T-helper 1 cell treated with Interleukin-12 subunit alpha and Interleukin-12 subunit beta and Interleukin-4 antibody, amounts not matched to agents 30 ng/mL and 1 ng/mL, for 36 hours (primary cell): ENCODE data around the gene ADGRG6. TPM values are rescaled to one million over a fixed set of nuclear protein-coding genes. Genes with fewer than 3 reads are reported as not detected.
"Not testable (repeated sequence)": the region's sequence is repeated elsewhere in the genome, so short reads cannot be mapped to it uniquely, and the experiment has no call there.

Experiments used
- intact Hi-C: fragments of 100-400 bp; cut with micrococcal nuclease; formaldehyde crosslinking; loops from one replicate; pipeline ENCODE4 v1.15.1; 2024
- total RNA-seq: library from RNA; stranded (reverse); gene quantifications from 2 replicates; pipeline ENCODE4 v1.2.3, GENCODE V29; 2022

ADGRG6 gene
- total RNA-seq, result not detected in 2 replicates

DNA sequence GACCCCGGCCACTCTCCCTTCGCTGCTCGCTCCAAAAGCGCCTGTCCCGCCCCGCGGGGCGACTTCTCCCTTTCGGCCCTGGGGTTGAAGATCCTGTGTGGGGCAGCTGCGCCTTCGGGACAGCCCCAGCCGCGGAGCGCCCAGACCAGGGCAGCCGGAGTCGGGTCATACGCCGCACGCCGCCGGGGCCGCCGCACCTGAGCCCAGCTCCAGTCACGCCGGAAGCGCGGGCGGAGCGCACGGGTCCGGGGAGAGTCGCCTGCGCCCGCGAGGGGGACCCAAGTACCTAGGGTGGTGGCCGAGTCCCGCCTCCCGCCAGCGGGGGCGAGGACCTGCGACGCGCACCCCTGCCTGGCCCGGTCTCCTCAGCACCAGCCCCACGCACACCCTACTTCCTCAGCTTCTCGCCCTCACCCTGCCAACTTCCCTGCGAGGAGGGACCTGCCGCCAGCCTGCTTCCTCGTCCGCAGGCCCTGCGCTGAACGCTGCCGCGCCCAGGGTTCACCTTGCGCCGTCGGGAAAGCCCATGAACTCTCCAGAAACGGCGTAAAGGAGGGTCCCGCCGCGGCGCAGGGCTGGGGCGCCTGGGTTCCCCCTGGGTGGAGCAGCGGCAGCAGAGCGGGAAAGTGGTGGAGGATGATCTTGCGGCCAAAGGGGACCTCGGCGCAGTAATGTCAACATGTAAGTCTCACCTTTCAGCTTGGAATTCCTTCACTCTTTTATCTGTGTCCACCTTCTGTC, at the start of gene ADGRG6:
Gene ADGRG6, plus strand, starts transcription at position 357 of the 741 bp plus-strand sequence. Its CDS starts 323 bp downstream, at position 680.
- intact Hi-C loops, result no loop called here

DNA sequence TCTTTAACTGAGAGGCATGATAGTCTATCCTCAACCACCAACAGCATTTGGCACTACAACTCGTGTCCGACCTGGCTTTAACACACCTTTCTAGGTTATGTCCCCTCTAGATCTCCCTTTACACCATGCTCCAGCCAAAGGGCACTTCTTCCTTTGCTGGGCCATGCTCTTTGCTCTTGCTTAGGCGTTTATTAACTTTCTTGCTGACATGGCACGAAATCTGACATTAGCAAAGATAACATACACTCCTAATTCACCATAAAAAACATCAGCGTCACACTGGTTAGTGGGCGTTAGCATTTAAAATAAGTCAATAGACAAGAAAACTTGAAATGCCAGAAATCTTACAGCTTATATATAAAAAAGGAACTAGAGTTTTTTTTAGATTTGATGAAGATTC, 47.3 kb upstream of the ADGRG6 start:
- intact Hi-C loops, result no loop called here

DNA sequence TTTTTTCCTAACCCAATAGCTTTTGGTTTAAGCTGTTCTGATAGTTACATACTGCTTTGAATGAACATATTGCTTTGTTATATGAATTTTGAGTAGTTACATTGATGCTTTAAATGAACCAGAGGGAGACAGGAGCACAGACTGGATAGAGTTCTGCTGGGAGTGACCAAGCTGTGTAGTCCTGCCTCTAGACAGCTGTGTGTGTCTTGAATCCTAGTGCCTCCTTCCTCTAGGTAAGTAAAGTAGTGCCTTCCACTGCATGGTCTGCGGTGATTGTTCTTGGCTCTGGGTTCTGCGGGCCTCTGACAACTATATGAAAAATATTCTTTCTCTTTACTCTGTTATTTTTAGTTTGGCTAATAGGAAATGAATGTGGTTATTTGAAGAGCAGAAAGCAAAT, 46.0 kb upstream of the ADGRG6 start:
- intact Hi-C loops, result no loop called here

DNA sequence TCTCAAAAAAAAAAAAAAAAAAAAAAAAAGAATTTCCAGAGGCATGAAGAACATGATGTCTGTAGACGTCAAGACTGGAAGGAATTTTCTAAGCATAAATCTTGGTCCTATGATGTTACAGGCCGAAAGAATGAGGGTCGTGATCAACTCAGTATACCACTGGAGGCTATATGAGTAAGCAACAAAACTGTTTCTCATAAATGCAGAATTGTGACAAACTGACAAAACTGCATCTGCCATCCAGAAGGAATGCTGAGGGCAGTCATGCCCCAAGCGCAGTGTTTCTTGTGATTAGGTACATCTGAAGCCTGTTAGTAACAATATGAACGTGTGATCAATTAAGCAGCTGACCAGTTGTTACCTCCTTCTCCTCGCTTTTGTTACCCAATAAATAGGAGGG, 43.5 kb upstream of the ADGRG6 start:
- intact Hi-C loops, result no loop called here

DNA sequence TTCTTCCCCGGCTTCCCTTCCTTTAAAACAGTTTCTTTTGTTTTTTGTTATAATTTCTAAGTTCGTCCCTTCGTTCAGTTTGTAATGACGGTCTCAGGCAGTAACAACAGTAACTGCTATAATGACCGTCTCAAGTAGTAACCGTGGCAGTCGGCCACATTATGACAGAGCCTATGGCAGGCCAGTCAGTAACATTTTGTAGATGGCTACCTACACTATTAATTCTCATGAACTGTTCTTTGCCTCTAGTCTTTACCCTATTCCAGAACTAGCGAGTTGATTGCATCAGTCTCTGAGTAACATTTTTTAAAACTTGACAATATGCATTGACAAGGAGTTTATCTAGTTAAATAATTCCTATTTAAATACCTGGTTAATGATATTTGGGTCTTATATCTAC, 43.0 kb upstream of the ADGRG6 start:
- intact Hi-C loops, result no loop called here

DNA sequence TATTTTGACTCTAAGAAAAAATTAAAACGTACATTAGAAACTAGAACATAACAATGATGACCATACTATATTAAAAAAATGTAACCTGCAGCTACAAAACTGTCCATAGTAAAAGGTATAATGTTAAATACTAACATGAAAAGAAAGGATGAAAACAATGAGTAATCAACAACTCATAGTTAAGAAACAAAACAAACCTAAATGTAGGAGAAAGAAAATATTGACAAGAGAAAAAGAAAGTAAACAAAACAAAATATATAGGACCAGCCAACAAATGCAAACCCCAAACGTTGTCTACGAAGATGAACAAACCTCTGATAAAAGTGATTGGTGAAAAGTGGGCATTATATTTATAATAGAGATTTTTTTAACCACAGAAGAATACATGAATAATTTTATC, 41.1 kb upstream of the ADGRG6 start:
- intact Hi-C loops, result no loop called here

DNA sequence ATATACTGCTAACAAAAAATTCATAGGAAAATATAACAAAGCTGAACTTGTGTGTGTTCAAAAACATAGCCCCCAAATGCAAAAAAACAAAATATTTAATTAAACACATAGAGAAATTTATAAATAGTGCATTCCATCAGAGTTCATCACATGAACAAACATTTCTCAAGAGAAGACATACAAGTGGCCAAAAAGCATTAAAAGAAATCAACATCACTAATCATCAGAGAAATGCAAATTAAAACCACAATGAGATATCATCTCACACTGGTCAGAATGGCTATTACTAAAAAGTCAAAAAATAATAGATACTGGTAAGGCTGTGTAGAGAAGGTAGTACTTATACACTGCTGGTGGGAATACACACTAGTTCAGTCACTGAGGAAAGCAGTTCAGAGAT, 39.6 kb upstream of the ADGRG6 start:
- intact Hi-C loops, result no loop called here

DNA sequence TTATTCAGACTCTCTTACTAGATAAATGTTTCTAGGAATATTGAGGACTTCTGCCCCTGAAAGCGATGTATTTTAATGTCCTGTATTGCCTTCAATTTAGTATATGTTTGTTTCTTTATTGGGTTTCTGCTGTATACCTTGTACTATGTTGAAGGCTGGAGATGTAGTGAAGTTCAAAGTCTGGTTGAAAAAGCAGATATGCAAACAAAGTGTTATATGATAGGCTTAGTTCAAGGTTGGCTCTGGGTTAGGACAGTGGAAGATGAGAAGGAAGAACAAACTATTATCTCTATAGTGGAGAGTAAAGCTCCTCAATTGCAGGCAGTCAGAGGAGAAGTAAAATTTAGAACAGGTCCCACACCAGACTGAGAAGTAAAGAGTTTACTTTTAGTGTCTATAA, 36.3 kb upstream of the ADGRG6 start:
- intact Hi-C loops, result no loop called here

DNA sequence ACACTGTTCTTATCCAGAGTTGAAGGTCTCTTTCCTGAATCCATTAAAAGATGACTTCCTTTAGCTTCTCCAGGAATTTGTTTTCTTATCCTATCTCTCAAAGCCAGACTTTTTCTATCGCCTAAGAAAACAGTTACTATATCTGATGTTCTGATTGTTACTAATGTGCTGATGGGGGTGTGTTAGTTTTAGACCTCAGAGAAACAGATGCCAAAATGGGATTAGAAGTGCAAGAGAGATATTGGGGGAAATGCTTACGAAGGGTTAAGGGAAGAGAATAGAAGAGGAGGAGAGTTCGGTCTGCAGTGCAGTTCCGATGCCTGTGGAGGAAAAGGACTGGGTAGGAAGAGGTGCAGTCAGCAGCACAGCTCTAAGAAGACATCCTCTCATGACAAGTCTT, 35.7 kb upstream of the ADGRG6 start:
- intact Hi-C loops, result no loop called here

DNA sequence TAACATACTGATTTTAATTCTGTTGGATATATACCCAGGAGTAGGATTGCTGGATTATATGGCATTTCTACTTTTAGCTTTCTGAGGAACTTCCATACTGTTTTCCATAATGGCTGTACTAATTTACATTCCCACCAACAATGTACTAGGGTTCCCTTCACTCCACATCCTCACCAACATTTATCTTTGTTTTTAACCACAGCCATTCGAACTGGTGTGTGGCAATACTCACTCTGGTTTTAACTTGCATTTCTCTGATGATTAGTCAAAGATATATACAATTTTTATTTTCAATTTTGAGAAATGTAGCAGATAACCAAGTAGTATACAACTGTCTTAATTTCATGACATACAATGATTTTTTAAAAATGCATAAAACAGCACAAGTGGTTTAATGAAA, 30.3 kb upstream of the ADGRG6 start:
- intact Hi-C loops, result no loop called here

DNA sequence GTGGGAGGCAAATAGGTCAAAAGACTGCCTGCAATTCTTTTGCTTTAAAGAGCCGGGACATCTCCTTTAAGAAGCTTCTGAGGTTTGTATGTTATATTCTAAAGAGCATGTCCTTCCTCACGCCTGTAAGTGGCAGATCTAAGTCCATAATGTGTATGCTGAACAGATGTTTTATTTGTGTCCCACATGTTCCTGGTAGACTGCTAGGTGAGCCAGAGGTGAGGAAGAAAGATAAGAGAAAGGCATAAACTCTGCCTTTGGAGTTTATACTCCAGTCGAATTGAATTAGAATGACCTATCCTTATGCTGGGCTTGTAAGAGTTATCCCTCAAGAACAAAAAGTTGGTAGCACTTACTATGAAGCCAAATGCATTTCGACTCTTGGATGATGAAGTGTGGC, 27.2 kb upstream of the ADGRG6 start:
- intact Hi-C loops, result no loop called here

DNA sequence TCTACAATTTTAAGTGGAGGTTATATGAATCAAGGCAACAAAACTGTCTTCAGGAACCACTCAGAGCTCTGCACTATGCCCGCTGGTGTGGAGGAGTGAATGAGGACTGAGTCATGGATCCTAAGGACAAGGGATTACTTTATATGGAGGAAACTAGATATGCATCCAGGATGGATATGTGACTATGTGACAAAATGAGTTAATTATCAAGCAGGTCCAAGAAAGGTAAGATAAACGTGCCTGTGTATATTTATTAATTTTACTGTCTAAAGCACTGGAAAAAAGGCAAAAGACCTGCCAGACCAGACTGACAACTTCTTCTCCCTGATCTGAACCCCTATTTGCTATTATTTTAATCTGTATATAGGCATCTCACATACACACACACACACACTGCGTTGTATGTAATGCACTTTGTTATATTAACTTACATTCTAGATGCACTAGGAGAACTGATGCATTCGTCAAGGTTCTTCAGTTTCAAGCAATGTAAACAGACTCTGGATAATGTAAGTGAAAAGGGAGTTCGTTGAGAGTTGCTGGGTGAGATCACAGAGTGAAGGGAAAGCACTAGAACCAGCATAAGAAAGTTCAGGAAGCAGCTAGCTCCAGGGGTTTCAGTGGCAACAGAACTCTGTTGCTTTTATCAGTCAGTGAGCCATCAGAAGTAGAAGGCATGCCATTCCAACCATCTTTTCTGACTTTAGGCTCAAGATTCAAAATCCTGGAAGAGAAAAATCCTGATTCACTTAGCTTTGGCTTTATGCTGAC, 26.4 kb upstream of the ADGRG6 start:
- intact Hi-C loops, result no loop called here

DNA sequence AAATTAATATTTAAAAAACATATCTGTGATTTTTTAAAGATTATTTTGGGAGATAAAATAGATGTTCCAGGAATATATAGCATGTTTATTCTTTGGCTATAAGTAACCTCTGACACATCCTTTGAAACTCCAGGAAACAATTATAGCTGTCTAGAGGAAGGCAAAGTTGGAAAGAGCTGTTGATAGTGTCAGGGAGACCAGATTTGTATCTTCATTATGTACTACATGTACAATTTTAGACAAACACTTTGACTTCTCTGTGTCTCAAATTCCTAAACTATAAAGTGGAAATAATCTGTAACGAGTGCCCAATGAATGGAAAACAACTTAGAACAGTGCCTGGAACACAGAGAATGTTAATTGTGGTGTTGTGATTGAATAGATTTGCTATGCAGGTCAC, 25.6 kb upstream of the ADGRG6 start:
- intact Hi-C loops, result no loop called here

DNA sequence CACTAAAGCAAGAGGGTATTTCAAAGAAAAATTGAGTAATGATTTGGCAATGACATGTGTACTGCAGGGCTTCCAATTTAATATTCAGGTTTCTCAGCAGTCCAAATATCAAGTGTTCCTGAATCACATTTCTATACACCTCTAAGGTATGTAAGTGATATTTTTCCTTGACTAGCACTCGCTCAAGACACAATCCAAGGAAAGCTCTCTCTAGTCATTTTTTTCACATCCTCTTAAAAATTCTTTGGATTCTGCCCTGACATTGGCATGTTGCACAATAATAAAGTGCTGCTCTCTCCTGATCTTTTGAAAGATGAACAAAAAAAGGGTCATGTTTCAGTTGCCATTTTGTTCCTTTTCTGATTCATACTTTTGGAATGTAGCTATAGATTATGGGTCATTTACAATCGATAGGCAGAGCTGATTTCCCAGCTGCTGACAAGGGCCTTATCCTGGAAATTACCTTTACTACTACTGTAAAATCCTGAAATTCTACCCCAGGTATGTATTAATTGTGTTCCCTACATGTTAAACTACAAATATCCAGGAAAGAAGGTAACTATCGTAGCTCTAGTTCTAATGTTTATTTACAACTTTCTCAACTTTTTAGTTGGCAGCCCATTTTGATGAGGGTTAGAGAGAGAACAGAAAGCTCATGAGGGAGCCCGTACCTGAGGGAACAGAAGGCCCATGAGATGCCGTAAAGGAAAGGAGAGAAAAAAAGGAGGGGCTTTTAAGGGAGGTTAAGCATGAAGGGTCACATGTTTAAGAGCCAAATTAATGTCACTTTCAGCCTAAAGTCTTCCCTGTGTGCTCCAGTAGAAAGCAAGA, 22.2 kb upstream of the ADGRG6 start:
- intact Hi-C loops, result no loop called here

DNA sequence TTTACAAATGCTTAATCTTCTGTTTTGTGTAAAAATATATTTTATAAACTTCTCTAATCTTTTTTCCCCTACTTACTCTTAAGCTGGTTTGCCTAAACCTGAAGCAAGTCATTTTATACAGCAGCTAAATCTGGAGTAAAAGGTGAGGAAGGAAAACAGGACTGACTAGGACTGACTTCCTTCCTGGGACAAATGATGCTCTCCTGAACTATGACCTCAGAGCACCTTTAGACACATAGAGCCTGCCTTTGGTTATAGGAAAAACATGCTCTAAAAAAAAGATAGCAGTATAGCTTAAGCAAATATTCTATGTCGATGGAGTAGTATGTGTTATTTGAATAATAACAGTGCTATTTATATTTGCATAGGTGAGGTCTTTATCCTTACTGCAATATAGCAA, 21.5 kb upstream of the ADGRG6 start:
- intact Hi-C loops, result no loop called here

DNA sequence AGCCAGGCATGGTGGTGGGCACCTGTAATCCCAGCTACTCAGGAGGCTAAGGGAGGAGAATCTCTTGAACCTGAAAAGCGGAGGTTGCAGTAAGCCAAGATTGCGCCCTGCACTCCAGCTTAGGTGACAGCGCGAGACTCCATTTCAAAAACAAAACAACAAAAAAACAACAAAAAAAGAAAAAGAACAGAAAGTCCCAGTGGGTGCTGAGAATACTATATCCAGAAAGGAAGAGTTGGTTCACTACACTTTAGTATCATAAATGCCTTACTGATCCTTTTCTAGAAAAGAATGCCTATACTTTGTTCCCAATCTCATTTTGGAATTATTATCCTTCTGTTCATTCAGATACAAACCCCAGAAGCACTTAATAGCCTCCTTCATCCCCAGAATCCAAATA, 20.9 kb upstream of the ADGRG6 start:
- intact Hi-C loops, result no loop called here

DNA sequence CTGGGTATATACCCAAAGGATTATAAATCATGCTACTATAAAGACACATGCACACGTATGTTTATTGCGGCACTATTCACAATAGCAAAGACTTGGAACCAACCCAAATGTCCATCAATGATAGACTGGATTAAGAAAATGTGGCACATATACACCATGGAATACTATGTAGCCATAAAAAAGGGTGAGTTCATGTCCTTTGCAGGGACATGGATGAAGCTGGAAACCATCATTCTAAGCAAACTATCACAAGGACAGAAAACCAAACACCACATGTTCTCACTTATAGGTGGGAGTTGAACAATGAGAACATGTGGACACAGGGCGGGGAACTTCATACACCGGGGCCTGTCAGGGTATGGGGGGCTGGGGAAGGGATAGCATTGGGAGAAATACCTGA, 18.7 kb upstream of the ADGRG6 start:
- intact Hi-C loops, result not testable (repeated sequence)

DNA sequence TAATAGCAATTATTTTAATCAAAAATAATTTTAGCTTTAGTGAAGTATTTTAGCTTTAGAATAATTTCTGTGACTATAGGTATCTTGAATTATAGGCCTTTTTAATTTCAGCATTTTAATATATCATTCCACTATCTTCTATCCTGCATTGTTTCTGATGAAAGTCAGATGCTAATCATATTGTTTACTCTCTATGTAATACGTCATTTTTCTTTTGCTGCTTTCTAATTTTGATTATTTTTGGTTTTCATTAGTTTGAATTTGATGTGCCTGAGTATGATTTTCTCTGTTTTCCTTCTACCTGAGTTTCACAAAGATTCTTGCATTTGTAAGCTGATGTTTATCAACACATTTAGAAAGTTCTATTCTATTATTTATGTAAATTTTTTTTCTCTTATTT, 17.4 kb upstream of the ADGRG6 start:
- intact Hi-C loops, result no loop called here

DNA sequence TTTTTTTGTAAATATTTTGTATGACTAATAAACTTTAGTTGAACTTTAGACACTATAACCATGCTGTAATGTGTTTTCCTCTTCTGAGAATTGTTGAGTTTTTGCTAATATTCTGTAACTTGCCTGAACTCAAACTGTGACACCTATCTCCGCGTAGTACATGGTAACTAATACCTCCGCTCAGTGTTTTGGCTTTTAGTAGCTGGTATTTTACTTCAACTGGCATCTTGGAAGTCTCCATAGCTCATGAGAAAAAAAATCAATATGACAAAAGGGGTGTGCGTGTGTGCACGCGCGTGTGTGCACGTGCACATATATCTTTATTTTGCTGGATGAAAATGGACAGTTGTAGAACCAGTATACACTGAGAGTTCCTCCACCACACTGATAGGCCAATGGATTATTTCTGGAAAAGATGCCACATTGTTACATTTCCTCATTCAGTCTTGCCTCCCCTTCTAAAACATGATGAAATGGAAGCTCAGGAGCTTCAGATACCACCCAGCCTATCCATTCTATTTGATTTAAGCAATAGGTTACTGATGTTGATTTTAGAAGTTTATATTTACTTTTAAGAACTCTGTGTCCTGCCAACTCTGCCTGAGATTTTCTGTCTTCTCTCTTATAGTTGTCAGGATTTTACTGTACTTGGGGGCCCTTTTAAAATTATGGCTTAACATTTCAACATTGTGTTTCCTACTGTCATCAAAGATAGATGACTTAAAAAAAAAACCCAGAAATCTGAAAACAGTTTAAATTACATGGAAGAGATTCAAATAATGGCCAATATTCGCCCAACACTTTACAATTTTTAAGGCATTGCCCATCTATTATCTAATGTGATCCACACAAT, 16.3 kb upstream of the ADGRG6 start:
- intact Hi-C loops, result no loop called here

DNA sequence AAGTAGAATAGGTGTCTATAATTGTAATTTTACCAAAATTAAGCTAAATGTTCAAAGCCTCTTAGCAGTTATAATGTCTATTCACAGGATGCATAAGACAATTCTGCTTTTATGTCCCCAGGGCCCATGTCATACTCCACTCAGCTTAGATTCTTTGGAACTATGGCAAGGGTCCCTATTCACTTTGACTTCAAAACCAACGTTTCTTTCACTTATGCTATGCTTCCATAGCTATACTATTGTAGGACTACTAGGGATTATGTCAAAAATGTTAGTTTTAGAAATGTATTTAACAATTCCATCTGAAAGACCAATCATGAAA, 15.8 kb upstream of the ADGRG6 start:
- intact Hi-C loops, result no loop called here

DNA sequence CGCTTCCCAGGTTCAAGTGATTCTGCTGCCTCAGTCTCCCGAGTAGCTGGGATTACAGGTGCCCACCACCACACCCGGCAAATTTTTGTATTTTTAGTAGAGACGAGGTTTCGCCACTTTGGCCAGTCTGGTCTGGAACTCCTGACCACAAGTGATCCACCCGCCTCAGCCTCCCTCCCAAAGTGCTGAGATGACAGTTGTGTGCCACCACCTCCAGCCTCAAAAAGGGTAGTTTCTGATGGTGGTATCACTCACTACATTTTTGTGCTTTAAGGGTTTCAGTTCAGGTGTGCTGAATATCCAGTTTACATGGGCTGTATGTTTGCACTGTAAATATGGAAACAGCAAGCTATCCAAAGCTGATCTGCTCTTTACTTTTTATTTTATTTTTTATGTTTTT, 12.1 kb upstream of the ADGRG6 start:
- intact Hi-C loops, result no loop called here
